ENCODE data around the gene FERMT3.

Gene FERMT3

GRCh38 chr11:64220798-64221197 lies 14.3 kb downstream of the FERMT3 start:
- no peak for DNase-seq (ENCODE audit: low spot score)

- DNase-seq (ENCODE audit: low spot score): no peak
These were observed 16.1 kb downstream of the FERMT3 start for GRCh38 chr11:64222651-64223000.

GRCh38 chr11:64223001-64223651 lies 16.6 kb downstream of the FERMT3 start:
- no peak for DNase-seq (ENCODE audit: low spot score)

- no peak for DNase-seq (ENCODE audit: low spot score)
These were observed 17.8 kb downstream of the FERMT3 start for GRCh38 chr11:64224151-64224890.

- no peak for DNase-seq (ENCODE audit: low spot score)
These were observed 18.5 kb downstream of the FERMT3 start for GRCh38 chr11:64224891-64225607.

- DNase-seq (ENCODE audit: low spot score): peak; percentile 89
These were observed 19.3 kb downstream of the FERMT3 start, which contains the start of the genes NUDT22 and TRPT1 for GRCh38 chr11:64225608-64226506. TSS of gene NUDT22 (plus strand) at chr11:64226274. CDS start at chr11:64226653, 379 bp downstream. TSS of gene TRPT1 (minus strand) at chr11:64226186. CDS start at chr11:64225860, 326 bp downstream.

- peak; percentile 44 for DNase-seq (ENCODE audit: low spot score)
These were observed 20.1 kb downstream of the FERMT3 start for GRCh38 chr11:64226507-64227051.

GRCh38 chr11:64227405-64227956 lies 21.0 kb downstream of the FERMT3 start:
- DNase-seq (ENCODE audit: low spot score): no peak

- no peak for DNase-seq (ENCODE audit: low spot score)
These were observed 22.7 kb downstream of the FERMT3 start for GRCh38 chr11:64229090-64229743.

GRCh38 chr11:64229744-64230170 lies 23.2 kb downstream of the FERMT3 start:
- no peak for DNase-seq (ENCODE audit: low spot score)

GRCh38 chr11:64230171-64230984 lies 23.9 kb downstream of the FERMT3 start, which contains the start of gene DNAJC4:
TSS of gene DNAJC4 (plus strand) at chr11:64230548. CDS start at chr11:64230855, 307 bp downstream.
- DNase-seq (ENCODE audit: low spot score): peak; percentile 85

GRCh38 chr11:64230985-64231365 lies 24.5 kb downstream of the FERMT3 start:
- no peak for DNase-seq (ENCODE audit: low spot score)

GRCh38 chr11:64231546-64231945 lies 25.0 kb downstream of the FERMT3 start:
- no peak for DNase-seq (ENCODE audit: low spot score)

- no peak for DNase-seq (ENCODE audit: low spot score)
These were observed 25.9 kb downstream of the FERMT3 start for GRCh38 chr11:64232182-64232966.

GRCh38 chr11:64232967-64233315 lies 26.4 kb downstream of the FERMT3 start:
- DNase-seq (ENCODE audit: low spot score): no peak

- no peak for DNase-seq (ENCODE audit: low spot score)
These were observed 27.5 kb downstream of the FERMT3 start, which contains the start of gene VEGFB for GRCh38 chr11:64233913-64234586. TSS of gene VEGFB (plus strand) at chr11:64234584. CDS start at chr11:64234834, 250 bp downstream.

GRCh38 chr11:64234647-64235379 lies 28.3 kb downstream of the FERMT3 start:
- no peak for DNase-seq (ENCODE audit: low spot score)

All from hematopoietic multipotent progenitor cell treated with erythropoietin and hydrocortisone succinate and interleukin-3 and kit ligand, for 15 days (in vitro differentiated cells).